ENCODE results near the gene AUTS2.
"Not testable (repeated sequence)": the region's sequence is repeated elsewhere in the genome, so short reads cannot be mapped to it uniquely, and the experiment has no call there.

Gene AUTS2

GRCh38 chr7:70349819-70350218, 751.5 kb downstream of the AUTS2 start:
- DNase-seq = no peak
- Mint-ChIP-seq H3K27ac (no peak overlapping the region), H3K4me3 (no peak overlapping the region), H3K4me1 (peaks cover 21 to 41% of the 10 kb centered on the region in 2 donors), H3K27me3 (no peaks in the 10 kb centered on the region), H3K9me3 (peaks cover 0 to 2% of the 10 kb centered on the region in 2 donors), H3K36me3 (peaks cover 10 to 13% of the 10 kb centered on the region in 2 donors)
- ATAC-seq (replicated peaks) = no peak

DNA sequence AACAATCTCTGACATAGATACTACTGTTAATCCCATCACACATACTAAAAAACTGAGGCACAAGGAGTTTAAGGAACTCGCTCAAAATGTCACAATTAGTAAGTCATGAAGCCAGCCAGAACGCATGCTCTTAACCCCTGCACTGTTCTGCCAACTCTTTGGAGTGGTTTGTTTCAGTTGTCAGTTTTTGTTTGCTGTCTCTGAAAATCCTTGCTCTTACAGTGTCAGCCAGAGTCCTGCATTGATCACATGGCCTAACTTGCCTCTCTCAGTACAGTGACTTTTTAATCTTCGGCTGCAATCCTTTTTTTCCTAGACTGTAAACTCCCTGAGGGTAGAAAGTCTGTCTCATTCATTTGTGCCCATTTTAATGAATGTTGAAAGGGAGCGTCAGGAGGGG, 753.8 kb downstream of the AUTS2 start:
- DNase-seq (no peak), ATAC-seq (replicated peaks) (no peak)
- Mint-ChIP-seq H3K36me3 (peaks cover 6 to 13% of the 10 kb centered on the region in 2 donors), H3K9me3 (peaks cover 0 to 2% of the 10 kb centered on the region in 2 donors), H3K4me1 (peaks cover 28 to 42% of the 10 kb centered on the region in 2 donors), H3K4me3 (no peak overlapping the region), H3K27ac (no peak overlapping the region), H3K27me3 (no peaks in the 10 kb centered on the region)

DNA sequence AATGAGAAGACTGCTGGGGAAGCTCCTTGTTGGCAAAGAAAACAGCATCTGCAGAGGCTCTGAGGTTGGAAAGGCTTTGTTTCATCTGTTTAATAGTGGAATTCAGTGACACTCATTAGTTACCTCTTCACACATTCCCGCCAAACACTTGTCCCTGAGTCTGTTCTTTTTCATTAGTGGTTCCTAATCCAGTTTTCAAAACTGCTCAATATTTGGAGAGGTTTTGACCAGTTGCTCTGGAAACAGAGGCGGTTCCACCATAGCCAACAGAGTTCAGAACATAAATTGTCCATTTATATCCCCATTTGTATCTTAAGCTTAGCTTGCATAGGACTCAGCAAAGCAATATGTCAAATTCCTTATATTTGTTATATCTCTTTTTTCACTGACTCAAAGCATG, 754.6 kb downstream of the AUTS2 start:
- Mint-ChIP-seq H3K4me3 (no peak overlapping the region), H3K4me1 (peaks cover 21 to 34% of the 10 kb centered on the region in 2 donors), H3K27me3 (no peaks in the 10 kb centered on the region), H3K9me3 (peaks cover 0 to 2% of the 10 kb centered on the region in 2 donors), H3K36me3 (peaks cover 6 to 13% of the 10 kb centered on the region in 2 donors), H3K27ac (no peak overlapping the region)
- ATAC-seq (replicated peaks) = no peak
- DNase-seq = no peak

GRCh38 chr7:70353330-70353945, 755.2 kb downstream of the AUTS2 start:
- Mint-ChIP-seq H3K4me1 (peaks cover 21 to 28% of the 10 kb centered on the region in 2 donors), H3K9me3 (peaks cover 0 to 2% of the 10 kb centered on the region in 2 donors), H3K4me3 (no peak overlapping the region), H3K27me3 (no peaks in the 10 kb centered on the region), H3K36me3 (peaks cover 6 to 13% of the 10 kb centered on the region in 2 donors), H3K27ac (no peak overlapping the region)
- DNase-seq = no peak
- ATAC-seq (replicated peaks) = no peak

DNA sequence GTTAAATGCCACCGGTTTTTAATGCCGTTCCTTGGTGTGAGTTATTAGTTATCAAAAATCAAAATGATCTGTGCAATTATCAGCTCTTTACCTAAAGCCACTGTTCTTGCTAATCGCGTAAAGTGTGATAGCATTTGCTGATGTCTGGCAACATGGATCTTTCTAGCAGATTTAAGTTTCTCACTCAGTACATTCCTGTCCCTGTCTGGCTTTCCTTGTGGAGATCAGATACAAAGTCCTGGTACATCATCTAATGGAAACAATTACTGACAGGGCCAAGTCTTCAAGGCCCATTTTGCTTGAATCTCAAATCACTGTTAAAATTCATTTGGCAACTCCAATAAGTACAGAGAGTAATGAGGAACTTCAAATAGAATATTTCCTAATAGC, 755.7 kb downstream of the AUTS2 start:
- Mint-ChIP-seq H3K36me3 (peaks cover 6 to 13% of the 10 kb centered on the region in 2 donors), H3K4me3 (no peak overlapping the region), H3K4me1 (peaks cover 21 to 26% of the 10 kb centered on the region in 2 donors), H3K27me3 (no peaks in the 10 kb centered on the region), H3K27ac (no peak overlapping the region), H3K9me3 (peaks cover 0 to 2% of the 10 kb centered on the region in 2 donors)
- no peak for DNase-seq
- no peak for ATAC-seq (replicated peaks)

GRCh38 chr7:70354409-70355169, 756.3 kb downstream of the AUTS2 start:
- Mint-ChIP-seq H3K36me3 (peaks cover 6 to 13% of the 10 kb centered on the region in 2 donors), H3K4me1 (peaks cover 21 to 31% of the 10 kb centered on the region in 2 donors), H3K4me3 (peak overlapping the region; percentile 30 to 54), H3K9me3 (peaks cover 0 to 2% of the 10 kb centered on the region in 2 donors), H3K27me3 (no peaks in the 10 kb centered on the region), H3K27ac (peak overlapping the region; percentile 78)
- DNase-seq (no peak), ATAC-seq (replicated peaks) (peak; percentile 81 to 84)

- Mint-ChIP-seq H3K27ac (no peak overlapping the region), H3K27me3 (no peaks in the 10 kb centered on the region), H3K4me3 (peak overlapping the region; percentile 45 to 54), H3K9me3 (peaks cover 0 to 2% of the 10 kb centered on the region in 2 donors), H3K4me1 (peaks cover 21 to 31% of the 10 kb centered on the region in 2 donors), H3K36me3 (peaks cover 4 to 10% of the 10 kb centered on the region in 2 donors)
- ATAC-seq (replicated peaks) (peak in 1 of 2 donors; percentile 16), DNase-seq (no peak)
Observed at GRCh38 chr7:70355198-70356020, 757.1 kb downstream of the AUTS2 start.

GRCh38 chr7:70356085-70356786, 758.0 kb downstream of the AUTS2 start:
- DNase-seq (no peak), ATAC-seq (replicated peaks) (no peak)
- H3K9me3 Mint-ChIP-seq = no peaks in the 10 kb centered on the region
- no peak overlapping the region for H3K4me3 Mint-ChIP-seq
- peak overlapping the region; percentile 33 for H3K27ac Mint-ChIP-seq
- H3K36me3 Mint-ChIP-seq = peaks cover 0 to 5% of the 10 kb centered on the region in 2 donors
- H3K27me3 Mint-ChIP-seq = no peaks in the 10 kb centered on the region
- H3K4me1 Mint-ChIP-seq = peaks cover 21 to 31% of the 10 kb centered on the region in 2 donors

- Mint-ChIP-seq H3K4me1 (peaks cover 22 to 31% of the 10 kb centered on the region in 2 donors), H3K27ac (no peak overlapping the region), H3K9me3 (no peaks in the 10 kb centered on the region), H3K4me3 (no peak overlapping the region), H3K27me3 (no peaks in the 10 kb centered on the region), H3K36me3 (no peaks in the 10 kb centered on the region)
- DNase-seq (no peak), ATAC-seq (replicated peaks) (no peak)
Observed at GRCh38 chr7:70356787-70357328, 758.6 kb downstream of the AUTS2 start.

DNA sequence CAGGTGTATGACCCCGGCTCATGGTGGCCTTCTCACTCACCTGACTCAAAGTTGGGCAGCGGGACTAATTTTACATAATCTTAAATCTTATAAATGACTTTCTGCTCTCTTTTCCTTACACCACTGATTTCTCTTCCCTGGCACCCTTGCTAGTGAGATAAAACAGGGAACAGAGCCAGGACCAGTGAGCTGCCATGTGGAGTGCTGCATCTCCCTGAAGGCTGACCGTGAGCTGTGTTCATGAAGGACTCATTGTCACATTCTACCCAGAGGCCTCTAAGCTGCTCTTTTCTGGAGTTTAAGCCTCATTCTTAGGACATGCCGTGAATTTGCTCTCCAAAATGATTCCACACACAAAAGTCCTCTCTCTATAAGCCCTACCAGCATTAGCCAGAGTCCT, 762.3 kb downstream of the AUTS2 start:
- Mint-ChIP-seq H3K27ac (no peak overlapping the region), H3K9me3 (no peaks in the 10 kb centered on the region), H3K4me3 (no peak overlapping the region), H3K36me3 (no peaks in the 10 kb centered on the region), H3K27me3 (no peaks in the 10 kb centered on the region), H3K4me1 (peaks cover 8 to 20% of the 10 kb centered on the region in 2 donors)
- ATAC-seq (replicated peaks) = no peak
- no peak for DNase-seq

- no peaks in the 10 kb centered on the region for H3K36me3 Mint-ChIP-seq
- H3K27ac Mint-ChIP-seq = no peak overlapping the region
- DNase-seq (no peak), ATAC-seq (replicated peaks) (peak; percentile 57 to 62)
- peaks cover 5 to 16% of the 10 kb centered on the region in 2 donors for H3K4me1 Mint-ChIP-seq
- H3K9me3 Mint-ChIP-seq = peaks cover 0 to 2% of the 10 kb centered on the region in 2 donors
- no peak overlapping the region for H3K4me3 Mint-ChIP-seq
- H3K27me3 Mint-ChIP-seq = no peaks in the 10 kb centered on the region
Observed at GRCh38 chr7:70361821-70362220, 763.5 kb downstream of the AUTS2 start.

DNA sequence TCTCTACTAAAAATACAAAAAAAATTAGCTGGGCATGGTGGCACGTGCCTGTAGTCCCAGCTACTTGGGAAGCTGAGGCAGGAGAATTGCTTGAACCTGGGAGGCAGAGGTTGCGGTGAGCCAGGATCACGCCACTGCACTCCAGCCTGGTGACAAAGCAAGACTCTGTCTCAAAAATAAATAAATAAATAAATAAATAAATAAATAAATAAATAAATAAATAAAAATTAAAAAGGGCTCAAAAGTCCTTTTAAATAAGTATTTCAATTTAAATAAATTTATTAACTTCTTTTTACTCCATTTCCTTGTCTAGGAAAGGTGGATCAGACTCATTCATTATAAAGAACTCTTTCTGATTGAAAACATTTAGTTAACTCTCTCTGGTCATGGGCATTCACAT, 766.1 kb downstream of the AUTS2 start:
- H3K4me3 Mint-ChIP-seq; DNase-seq; H3K9me3 Mint-ChIP-seq; ATAC-seq (replicated peaks); H3K27ac Mint-ChIP-seq; H3K36me3 Mint-ChIP-seq; H3K27me3 Mint-ChIP-seq: not testable (repeated sequence)
- H3K4me1 Mint-ChIP-seq = peaks cover 5 to 12% of the 10 kb centered on the region in 2 donors

DNA sequence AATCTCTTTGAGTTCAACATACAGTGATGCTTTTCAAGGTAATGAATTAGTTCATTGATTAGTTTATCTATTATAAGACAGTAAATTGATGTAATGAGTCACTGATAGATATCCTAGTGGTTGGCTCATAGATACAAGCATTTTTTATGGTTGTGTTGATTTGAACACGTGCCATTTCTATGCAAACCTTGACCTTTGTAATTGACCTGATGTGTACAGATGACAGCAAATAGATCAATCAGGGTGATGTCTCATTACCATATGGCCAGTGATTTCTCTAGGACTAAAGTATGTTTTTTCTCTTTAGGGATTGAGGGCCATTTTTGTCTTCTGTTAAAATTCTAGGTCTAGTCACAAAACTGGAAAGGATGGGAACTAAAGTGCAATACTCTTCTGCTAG, 773.4 kb downstream of the AUTS2 start:
- H3K9me3 Mint-ChIP-seq = no peaks in the 10 kb centered on the region
- ATAC-seq (replicated peaks) = no peak

More for the DNA sequence above, 773.4 kb downstream of the AUTS2 start:
- no peak overlapping the region for H3K27ac Mint-ChIP-seq
- H3K4me3 Mint-ChIP-seq = no peak overlapping the region
- H3K36me3 Mint-ChIP-seq = no peaks in the 10 kb centered on the region
- no peaks in the 10 kb centered on the region for H3K4me1 Mint-ChIP-seq
- no peak for DNase-seq
- no peaks in the 10 kb centered on the region for H3K27me3 Mint-ChIP-seq
